ENCODE results near the gene MAPT.

Gene MAPT

GRCh38 chr17:45888392-45888791 is 6.0 kb upstream of the MAPT start:
- Histone ChIP-seq H3K4me3 (ENCODE audit: low read length) (no peak overlapping the region), H3K27me3 (ENCODE audit: control insufficient read depth, insufficient read depth, low read length) (peaks cover 4% of the 10 kb centered on the region), H3K4me1 (ENCODE audit: control insufficient read depth, insufficient read depth, low read length) (no peaks in the 10 kb centered on the region), H3K36me3 (ENCODE audit: control insufficient read depth, insufficient read depth, low read length) (no peaks in the 10 kb centered on the region), H3K9ac (ENCODE audit: low read length) (no peak overlapping the region), H3K9me3 (ENCODE audit: control insufficient read depth, low read length) (no peaks in the 10 kb centered on the region)

- H3K9me3 ChIP-seq (ENCODE audit: control insufficient read depth, low read length), result no peaks in the 10 kb centered on the region
- H3K27me3 ChIP-seq (ENCODE audit: control insufficient read depth, insufficient read depth, low read length), result peaks cover 2% of the 10 kb centered on the region
- no peak overlapping the region for H3K9ac ChIP-seq (ENCODE audit: low read length)
- no peaks in the 10 kb centered on the region for H3K36me3 ChIP-seq (ENCODE audit: control insufficient read depth, insufficient read depth, low read length)
- no peak overlapping the region for H3K4me3 ChIP-seq (ENCODE audit: low read length)
- H3K4me1 ChIP-seq (ENCODE audit: control insufficient read depth, insufficient read depth, low read length), result no peaks in the 10 kb centered on the region
Observed at GRCh38 chr17:45889579-45889978, 4.8 kb upstream of the MAPT start.

GRCh38 chr17:45893725-45894021 is 681 bp upstream of the MAPT start:
- H3K4me3 ChIP-seq (ENCODE audit: low read length), result no peak overlapping the region
- H3K27me3 ChIP-seq (ENCODE audit: control insufficient read depth, insufficient read depth, low read length), result peaks cover 43% of the 10 kb centered on the region

GRCh38 chr17:45895304-45895968 is 1.1 kb downstream of the MAPT start:
- Histone ChIP-seq H3K36me3 (ENCODE audit: control insufficient read depth, insufficient read depth, low read length) (no peaks in the 10 kb centered on the region), H3K9ac (ENCODE audit: low read length) (no peak overlapping the region), H3K4me3 (ENCODE audit: low read length) (no peak overlapping the region), H3K27me3 (ENCODE audit: control insufficient read depth, insufficient read depth, low read length) (peaks cover 55% of the 10 kb centered on the region), H3K4me1 (ENCODE audit: control insufficient read depth, insufficient read depth, low read length) (peaks cover 11% of the 10 kb centered on the region), H3K9me3 (ENCODE audit: control insufficient read depth, low read length) (no peaks in the 10 kb centered on the region)

More at GRCh38 chr17:45893725-45894021, 681 bp upstream of the MAPT start:
- Histone ChIP-seq H3K9ac (ENCODE audit: low read length) (no peak overlapping the region), H3K4me1 (ENCODE audit: control insufficient read depth, insufficient read depth, low read length) (peaks cover 11% of the 10 kb centered on the region), H3K9me3 (ENCODE audit: control insufficient read depth, low read length) (no peaks in the 10 kb centered on the region), H3K36me3 (ENCODE audit: control insufficient read depth, insufficient read depth, low read length) (no peaks in the 10 kb centered on the region)

GRCh38 chr17:45895969-45896785 is 1.8 kb downstream of the MAPT start:
- Histone ChIP-seq H3K27me3 (ENCODE audit: control insufficient read depth, insufficient read depth, low read length) (peaks cover 58% of the 10 kb centered on the region), H3K9me3 (ENCODE audit: control insufficient read depth, low read length) (no peaks in the 10 kb centered on the region), H3K4me1 (ENCODE audit: control insufficient read depth, insufficient read depth, low read length) (peaks cover 11% of the 10 kb centered on the region), H3K36me3 (ENCODE audit: control insufficient read depth, insufficient read depth, low read length) (no peaks in the 10 kb centered on the region), H3K9ac (ENCODE audit: low read length) (no peak overlapping the region), H3K4me3 (ENCODE audit: low read length) (no peak overlapping the region)

GRCh38 chr17:45896803-45897693 is 2.7 kb downstream of the MAPT start:
- no peak overlapping the region for H3K4me3 ChIP-seq (ENCODE audit: low read length)
- H3K9me3 ChIP-seq (ENCODE audit: control insufficient read depth, low read length), result no peaks in the 10 kb centered on the region
- H3K27me3 ChIP-seq (ENCODE audit: control insufficient read depth, insufficient read depth, low read length), result peaks cover 58% of the 10 kb centered on the region
- peaks cover 11% of the 10 kb centered on the region for H3K4me1 ChIP-seq (ENCODE audit: control insufficient read depth, insufficient read depth, low read length)
- H3K36me3 ChIP-seq (ENCODE audit: control insufficient read depth, insufficient read depth, low read length), result no peaks in the 10 kb centered on the region
- H3K9ac ChIP-seq (ENCODE audit: low read length), result no peak overlapping the region

- Histone ChIP-seq H3K9me3 (ENCODE audit: control insufficient read depth, low read length) (no peaks in the 10 kb centered on the region), H3K4me1 (ENCODE audit: control insufficient read depth, insufficient read depth, low read length) (peaks cover 6% of the 10 kb centered on the region), H3K36me3 (ENCODE audit: control insufficient read depth, insufficient read depth, low read length) (no peaks in the 10 kb centered on the region), H3K27me3 (ENCODE audit: control insufficient read depth, insufficient read depth, low read length) (peaks cover 53% of the 10 kb centered on the region), H3K9ac (ENCODE audit: low read length) (no peak overlapping the region), H3K4me3 (ENCODE audit: low read length) (no peak overlapping the region)
Observed at GRCh38 chr17:45900136-45900535, 5.8 kb downstream of the MAPT start.

GRCh38 chr17:45900723-45901415 is 6.5 kb downstream of the MAPT start:
- Histone ChIP-seq H3K4me1 (ENCODE audit: control insufficient read depth, insufficient read depth, low read length) (no peaks in the 10 kb centered on the region), H3K9me3 (ENCODE audit: control insufficient read depth, low read length) (no peaks in the 10 kb centered on the region), H3K9ac (ENCODE audit: low read length) (no peak overlapping the region), H3K4me3 (ENCODE audit: low read length) (no peak overlapping the region), H3K36me3 (ENCODE audit: control insufficient read depth, insufficient read depth, low read length) (no peaks in the 10 kb centered on the region), H3K27me3 (ENCODE audit: control insufficient read depth, insufficient read depth, low read length) (peaks cover 46% of the 10 kb centered on the region)

- H3K4me3 ChIP-seq (ENCODE audit: low read length), result no peak overlapping the region
- H3K36me3 ChIP-seq (ENCODE audit: control insufficient read depth, insufficient read depth, low read length), result no peaks in the 10 kb centered on the region
- no peaks in the 10 kb centered on the region for H3K9me3 ChIP-seq (ENCODE audit: control insufficient read depth, low read length)
- H3K9ac ChIP-seq (ENCODE audit: low read length), result no peak overlapping the region
- no peaks in the 10 kb centered on the region for H3K4me1 ChIP-seq (ENCODE audit: control insufficient read depth, insufficient read depth, low read length)
- peaks cover 26% of the 10 kb centered on the region for H3K27me3 ChIP-seq (ENCODE audit: control insufficient read depth, insufficient read depth, low read length)
Observed at GRCh38 chr17:45902892-45903346, 8.6 kb downstream of the MAPT start.

- H3K9ac ChIP-seq (ENCODE audit: low read length), result no peak overlapping the region
Observed at GRCh38 chr17:45904866-45905265, 10.5 kb downstream of the MAPT start.

GRCh38 chr17:45905814-45906213 is 11.5 kb downstream of the MAPT start:
- H3K27me3 ChIP-seq (ENCODE audit: control insufficient read depth, insufficient read depth, low read length), result peaks cover 5% of the 10 kb centered on the region
- no peak overlapping the region for H3K4me3 ChIP-seq (ENCODE audit: low read length)
- H3K9me3 ChIP-seq (ENCODE audit: control insufficient read depth, low read length), result no peaks in the 10 kb centered on the region
- no peaks in the 10 kb centered on the region for H3K36me3 ChIP-seq (ENCODE audit: control insufficient read depth, insufficient read depth, low read length)
- H3K4me1 ChIP-seq (ENCODE audit: control insufficient read depth, insufficient read depth, low read length), result no peaks in the 10 kb centered on the region
- no peak overlapping the region for H3K9ac ChIP-seq (ENCODE audit: low read length)

More at GRCh38 chr17:45904866-45905265, 10.5 kb downstream of the MAPT start:
- Histone ChIP-seq H3K36me3 (ENCODE audit: control insufficient read depth, insufficient read depth, low read length) (no peaks in the 10 kb centered on the region), H3K27me3 (ENCODE audit: control insufficient read depth, insufficient read depth, low read length) (peaks cover 9% of the 10 kb centered on the region), H3K9me3 (ENCODE audit: control insufficient read depth, low read length) (no peaks in the 10 kb centered on the region), H3K4me1 (ENCODE audit: control insufficient read depth, insufficient read depth, low read length) (no peaks in the 10 kb centered on the region), H3K4me3 (ENCODE audit: low read length) (no peak overlapping the region)
